ENCODE results near the gene TGFBRAP1. TPM values are rescaled to one million over a fixed set of nuclear protein-coding genes. Genes with fewer than 3 reads are reported as not detected.

TGFBRAP1 gene
- total RNA-seq, 1 experiment from 2014 or later = 19.3 TPM

DNA sequence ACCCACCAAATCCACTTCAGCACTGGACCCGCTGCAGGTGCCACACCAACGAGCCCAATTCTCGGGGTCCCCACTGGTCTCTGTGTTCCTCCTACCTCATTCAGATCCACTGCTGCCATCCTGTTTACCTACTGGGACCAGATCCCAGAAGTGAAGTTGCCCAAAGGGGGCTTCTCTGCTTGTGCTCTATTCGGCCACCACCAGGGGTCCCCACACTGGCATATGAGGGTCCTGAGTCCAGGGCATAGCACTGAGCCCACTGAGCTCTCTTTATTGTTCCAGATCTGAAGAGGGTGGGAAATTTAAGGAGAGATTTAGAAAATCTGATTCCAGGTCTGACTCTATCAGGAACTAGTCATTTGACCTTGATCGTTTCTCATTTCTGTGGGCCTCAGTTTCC lies 85.6 kb downstream of the TGFBRAP1 start:
- intact Hi-C loops (cut with micrococcal nuclease) = no loop called here
- Mint-ChIP-seq H3K9me3 (ENCODE audit: unreplicated experiment) (no peaks in the 10 kb centered on the region), H3K4me1 (ENCODE audit: insufficient read depth, unreplicated experiment) (no peaks in the 10 kb centered on the region), H3K4me3 (ENCODE audit: unreplicated experiment) (no peak overlapping the region), H3K27me3 (ENCODE audit: insufficient read depth, unreplicated experiment) (peaks cover under 1% of the 10 kb centered on the region), H3K36me3 (ENCODE audit: insufficient read depth, unreplicated experiment) (no peaks in the 10 kb centered on the region), H3K27ac (ENCODE audit: low read depth, unreplicated experiment) (no peak overlapping the region)
- BruUV-seq (replicated peaks) = no TSS peak
- ChIA-PET CTCF (interaction anchor here (1.0 to 17.3 kb wide), 3 partner anchors 26 to 129 kb away, joined by 4 to 420 read pairs (median 5); no protein-coding TSS in a partner anchor), POLR2A (no interaction called here)
- TF ChIP-seq, protein P1, sequence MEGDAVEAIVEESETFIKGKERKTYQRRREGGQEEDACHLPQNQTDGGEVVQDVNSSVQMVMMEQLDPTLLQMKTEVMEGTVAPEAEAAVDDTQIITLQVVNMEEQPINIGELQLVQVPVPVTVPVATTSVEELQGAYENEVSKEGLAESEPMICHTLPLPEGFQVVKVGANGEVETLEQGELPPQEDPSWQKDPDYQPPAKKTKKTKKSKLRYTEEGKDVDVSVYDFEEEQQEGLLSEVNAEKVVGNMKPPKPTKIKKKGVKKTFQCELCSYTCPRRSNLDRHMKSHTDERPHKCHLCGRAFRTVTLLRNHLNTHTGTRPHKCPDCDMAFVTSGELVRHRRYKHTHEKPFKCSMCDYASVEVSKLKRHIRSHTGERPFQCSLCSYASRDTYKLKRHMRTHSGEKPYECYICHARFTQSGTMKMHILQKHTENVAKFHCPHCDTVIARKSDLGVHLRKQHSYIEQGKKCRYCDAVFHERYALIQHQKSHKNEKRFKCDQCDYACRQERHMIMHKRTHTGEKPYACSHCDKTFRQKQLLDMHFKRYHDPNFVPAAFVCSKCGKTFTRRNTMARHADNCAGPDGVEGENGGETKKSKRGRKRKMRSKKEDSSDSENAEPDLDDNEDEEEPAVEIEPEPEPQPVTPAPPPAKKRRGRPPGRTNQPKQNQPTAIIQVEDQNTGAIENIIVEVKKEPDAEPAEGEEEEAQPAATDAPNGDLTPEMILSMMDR (IDR thresholded peaks at IDR 0.05; ENCODE audit: unreplicated experiment) = no peak
- DNase-seq (ENCODE audit: unreplicated experiment) = no peak

DNA sequence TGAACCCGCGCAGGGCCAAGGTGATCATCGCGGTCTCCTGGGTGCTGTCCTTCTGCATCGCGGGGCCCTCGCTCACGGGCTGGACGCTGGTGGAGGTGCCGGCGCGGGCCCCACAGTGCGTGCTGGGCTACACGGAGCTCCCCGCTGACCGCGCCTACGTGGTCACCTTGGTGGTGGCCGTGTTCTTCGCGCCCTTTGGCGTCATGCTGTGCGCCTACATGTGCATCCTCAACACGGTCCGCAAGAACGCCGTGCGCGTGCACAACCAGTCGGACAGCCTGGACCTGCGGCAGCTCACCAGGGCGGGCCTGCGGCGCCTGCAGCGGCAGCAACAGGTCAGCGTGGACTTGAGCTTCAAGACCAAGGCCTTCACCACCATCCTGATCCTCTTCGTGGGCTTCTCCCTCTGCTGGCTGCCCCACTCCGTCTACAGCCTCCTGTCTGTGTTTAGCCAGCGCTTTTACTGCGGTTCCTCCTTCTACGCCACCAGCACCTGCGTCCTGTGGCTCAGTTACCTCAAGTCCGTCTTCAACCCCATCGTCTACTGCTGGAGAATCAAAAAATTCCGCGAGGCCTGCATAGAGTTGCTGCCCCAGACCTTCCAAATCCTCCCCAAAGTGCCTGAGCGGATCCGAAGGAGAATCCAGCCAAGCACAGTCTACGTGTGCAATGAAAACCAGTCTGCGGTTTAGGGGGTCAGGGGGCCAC lies 87.1 kb downstream of the TGFBRAP1 start:
- CTCF ChIA-PET = interaction anchor here (1.1 to 17.3 kb wide), 2 partner anchors 53 to 128 kb away, joined by 5 to 420 read pairs; no protein-coding TSS in a partner anchor
- intact Hi-C loops (cut with micrococcal nuclease) = no loop called here
- Mint-ChIP-seq H3K36me3 (ENCODE audit: insufficient read depth, unreplicated experiment) (no peaks in the 10 kb centered on the region), H3K27ac (ENCODE audit: low read depth, unreplicated experiment) (no peak overlapping the region), H3K9me3 (ENCODE audit: unreplicated experiment) (no peaks in the 10 kb centered on the region), H3K4me3 (ENCODE audit: unreplicated experiment) (no peak overlapping the region), H3K4me1 (ENCODE audit: insufficient read depth, unreplicated experiment) (peaks cover 6% of the 10 kb centered on the region), H3K27me3 (ENCODE audit: insufficient read depth, unreplicated experiment) (no peaks in the 10 kb centered on the region)
- BruUV-seq (replicated peaks) = no TSS peak
- POLR2A ChIA-PET = interaction anchor here (1.3 kb wide), 1 partner anchor 27 kb away, joined by 3 read pairs; no protein-coding TSS in a partner anchor
- DNase-seq (ENCODE audit: unreplicated experiment) = no peak
- TF ChIP-seq, protein P1 (IDR thresholded peaks at IDR 0.05; ENCODE audit: unreplicated experiment) = no peak

DNA sequence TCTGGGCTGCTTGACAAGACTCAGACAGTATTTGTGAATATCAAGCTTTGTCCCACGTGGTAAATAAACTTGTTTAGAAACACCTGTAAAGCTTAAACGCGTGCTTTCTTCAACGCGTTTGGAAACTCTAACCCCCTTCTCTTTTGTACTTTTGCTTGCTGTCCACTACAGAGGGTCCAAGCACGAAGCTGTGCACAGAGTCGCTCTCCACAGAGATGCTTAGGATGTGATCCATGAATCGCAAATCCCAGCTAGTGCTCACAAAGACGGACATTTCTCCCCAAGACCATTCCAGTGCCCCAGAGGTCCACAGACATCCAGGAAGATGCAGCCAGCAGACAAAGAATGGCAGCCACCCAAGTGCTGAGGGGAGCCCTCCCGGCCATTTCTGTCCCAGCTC lies 88.1 kb downstream of the TGFBRAP1 start, which contains the start of gene GPR45:
Gene GPR45 (plus strand): TSS at position 301 of the 400 bp plus-strand sequence. CDS start 116 bp downstream, outside the sequence.
- no peaks in the 10 kb centered on the region for H3K27me3 Mint-ChIP-seq (ENCODE audit: insufficient read depth, unreplicated experiment)
- no peak within 1 kb of the TSS for H3K27ac Mint-ChIP-seq (ENCODE audit: low read depth, unreplicated experiment)
- H3K36me3 Mint-ChIP-seq (ENCODE audit: insufficient read depth, unreplicated experiment) = no peaks in the 10 kb centered on the region
- H3K9me3 Mint-ChIP-seq (ENCODE audit: unreplicated experiment) = no peaks in the 10 kb centered on the region
- DNase-seq (ENCODE audit: unreplicated experiment) = no peak
- intact Hi-C loops (cut with micrococcal nuclease) = no loop called here
- ChIA-PET POLR2A (interaction anchor here (1.3 kb wide), 1 partner anchor 28 kb away, joined by 3 read pairs; no protein-coding TSS in a partner anchor), CTCF (interaction anchor here (0.6 to 17.3 kb wide), 4 partner anchors 19 to 127 kb away, joined by 3 to 420 read pairs (median 4); no protein-coding TSS in a partner anchor)
- TF ChIP-seq, protein P1 (IDR thresholded peaks at IDR 0.05; ENCODE audit: unreplicated experiment) = no peak
- no TSS peak for BruUV-seq (replicated peaks)
- H3K4me1 Mint-ChIP-seq (ENCODE audit: insufficient read depth, unreplicated experiment) = peaks cover 6% of the 10 kb centered on the region
- H3K4me3 Mint-ChIP-seq (ENCODE audit: unreplicated experiment) = no peak within 1 kb of the TSS

DNA sequence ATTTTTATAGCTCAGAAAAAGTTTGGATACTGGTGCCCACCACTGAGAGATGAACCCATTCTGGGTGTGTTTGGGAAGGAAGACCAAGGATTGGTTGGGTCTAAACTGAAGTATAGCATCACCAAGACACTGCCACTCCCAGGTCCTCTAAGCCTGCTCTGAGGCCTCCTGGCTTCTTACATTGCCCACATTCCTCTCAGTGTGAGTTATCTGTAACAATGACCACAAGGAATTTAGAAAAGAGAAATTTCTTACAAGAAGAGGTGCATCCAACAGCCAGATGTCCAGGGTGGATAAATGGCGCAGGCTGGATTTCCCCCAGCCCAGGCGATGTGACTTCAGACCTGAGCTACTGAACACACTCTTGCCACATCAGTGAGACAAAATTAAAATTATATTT lies 89.6 kb downstream of the TGFBRAP1 start:
- intact Hi-C loops (cut with micrococcal nuclease) = no loop called here
- Mint-ChIP-seq H3K36me3 (ENCODE audit: insufficient read depth, unreplicated experiment) (no peaks in the 10 kb centered on the region), H3K27ac (ENCODE audit: low read depth, unreplicated experiment) (no peak overlapping the region), H3K27me3 (ENCODE audit: insufficient read depth, unreplicated experiment) (no peaks in the 10 kb centered on the region), H3K9me3 (ENCODE audit: unreplicated experiment) (no peaks in the 10 kb centered on the region), H3K4me3 (ENCODE audit: unreplicated experiment) (no peak overlapping the region), H3K4me1 (ENCODE audit: insufficient read depth, unreplicated experiment) (peaks cover 12% of the 10 kb centered on the region)
- no TSS peak for BruUV-seq (replicated peaks)
- POLR2A ChIA-PET = interaction anchor here (0.7 to 1.3 kb wide), 2 partner anchors 13 to 124 kb away, joined by 3 read pairs; no protein-coding TSS in a partner anchor
- CTCF ChIA-PET = interaction anchor here (0.6 to 17.3 kb wide), 12 partner anchors 8 to 298 kb away, joined by 3 to 420 read pairs (median 4); no protein-coding TSS in a partner anchor
- peak; percentile 17 for DNase-seq (ENCODE audit: unreplicated experiment)
- TF ChIP-seq, protein P1 (IDR thresholded peaks at IDR 0.05; ENCODE audit: unreplicated experiment) = no peak
